Activated CD4-positive, alpha-beta T cell treated with anti-CD3 and anti-CD28 coated beads for 24 hours (primary cell): Measurements from ENCODE around the gene HOXC5.
"Not testable (repeated sequence)": the region's sequence is repeated elsewhere in the genome, so short reads cannot be mapped to it uniquely, and the experiment has no call there.

Experiments
- DNase-seq, 2 donors: peaks; one replicate each; pipeline ENCODE4 v3.0.0-alpha.2; 2020; ENCODE audit warnings: low read depth in 2 of 2

The HOXC5 gene

GRCh38 chr12:54033106-54033979 lies 493 bp downstream of the HOXC5 start:
- DNase-seq, result no peak

- DNase-seq, result no peak
Measured at GRCh38 chr12:54033980-54034784, 1.3 kb downstream of the HOXC5 start.

- no peak for DNase-seq
Measured at GRCh38 chr12:54034785-54035310, 2.0 kb downstream of the HOXC5 start.

- no peak for DNase-seq
Measured at GRCh38 chr12:54035568-54036264, 2.9 kb downstream of the HOXC5 start.

- DNase-seq, result no peak
Measured at GRCh38 chr12:54036620-54037359, 3.9 kb downstream of the HOXC5 start.

GRCh38 chr12:54037360-54038283 lies 4.8 kb downstream of the HOXC5 start:
- no peak for DNase-seq

- DNase-seq, result no peak
Measured at GRCh38 chr12:54038284-54038870, 5.5 kb downstream of the HOXC5 start.

GRCh38 chr12:54038871-54039414 lies 6.1 kb downstream of the HOXC5 start:
- DNase-seq, result no peak

- DNase-seq, result no peak
Measured at GRCh38 chr12:54039417-54040147, 6.7 kb downstream of the HOXC5 start.

- DNase-seq, result no peak
Measured at GRCh38 chr12:54040148-54040494, 7.3 kb downstream of the HOXC5 start.

GRCh38 chr12:54040648-54041047 lies 7.8 kb downstream of the HOXC5 start:
- no peak for DNase-seq

GRCh38 chr12:54041097-54041690 lies 8.3 kb downstream of the HOXC5 start:
- DNase-seq, result no peak

- not testable (repeated sequence) for DNase-seq
Measured at GRCh38 chr12:54042033-54042432, 9.2 kb downstream of the HOXC5 start.

GRCh38 chr12:54042970-54043853 lies 10.4 kb downstream of the HOXC5 start:
- DNase-seq, result no peak

- DNase-seq, result no peak
Measured at GRCh38 chr12:54044425-54045103, 11.7 kb downstream of the HOXC5 start.

- no peak for DNase-seq
Measured at GRCh38 chr12:54045401-54045800, 12.6 kb downstream of the HOXC5 start.
